K562 (cell line): ENCODE results near the gene DPH2. TPM values are rescaled to one million over a fixed set of nuclear protein-coding genes. Genes with fewer than 3 reads are reported as not detected.

Experiments
- ATAC-seq: fragments of 200-7000 bp; cut with Tn5 transposase; 3 replicates; pipeline ENCODE4 v1.9.1; 2020; ENCODE audit warnings: moderate library complexity
- BruUV-seq: library from RNA; stranded (reverse); fragments of 400-500 nt; replicated peaks from 2 replicates; lab custom pipeline; 2021; lab: Mats Ljungman, UMichigan
- CTCF ChIA-PET: fragments of 300-600 bp; formaldehyde crosslinking; extraction: SDS; loops from one replicate; lab custom pipeline; 2021; ENCODE audit warnings: low intra/inter-chr PET ratio; lab: Yijun Ruan, JAX
- POLR2A ChIA-PET: fragments of 300-600, 350-650 bp; sonication (Branson Sonifier 250); formaldehyde crosslinking; extraction: SDS; loops from one replicate; lab custom pipeline; 2021; ENCODE audit warnings: antibody characterized with exemption, inconsistent platforms; lab: Yijun Ruan, JAX
- DNase-seq, 4 experiments: peaks; one replicate each; pipeline versions ENCODE4 v3.0.0 to v3.0.0-alpha.2; 2011 to 2018; ENCODE audit warnings: low spot score in 3 of 4, mixed read lengths in 3 of 4; ENCODE audit errors: extremely low read depth in 1 of 4
- FAIRE-seq: peaks from 2 replicates; lab custom pipeline; 2011; peaks lifted over from hg19 to GRCh38; lab: Jason Lieb, UNC
- H2AFZ ChIP-seq: 2 replicates; pipeline ENCODE4 v1.6.0; 2011; ENCODE audit warnings: low read depth, low read length, control low read depth, inconsistent platforms
- H3K27ac ChIP-seq: fragments of 200-600 bp; 3 replicates; pipeline ENCODE4 v1.8.0; 2011; ENCODE audit warnings: low read depth, mild to moderate bottlenecking, control low read depth, inconsistent platforms, low read length, moderate library complexity, mixed read lengths; ENCODE audit errors: extremely low read depth
- H3K27me3 ChIP-seq, 2 experiments: fragments of 300-600 bp in 1 of 2; 2 replicates in 1 of 2; 3 replicates in 1 of 2; pipeline versions ENCODE4 v1.6.0 to v1.8.0; 2011; ENCODE audit warnings: inconsistent platforms in 2 of 2, low read length in 2 of 2, mild to moderate bottlenecking in 1 of 2, mixed read lengths in 1 of 2, moderate library complexity in 1 of 2; ENCODE audit not compliant: control insufficient read depth in 2 of 2, insufficient read depth in 2 of 2
- H3K36me3 ChIP-seq: fragments of 300-600 bp; 3 replicates; pipeline ENCODE4 v1.8.0; 2011; ENCODE audit warnings: mild to moderate bottlenecking, low read length, inconsistent platforms; ENCODE audit not compliant: control insufficient read depth, insufficient read depth
- H3K4me1 ChIP-seq, 2 experiments: fragments of 200-600 bp in 1 of 2; replicated peaks in 1 of 2; 2 replicates in 1 of 2; 3 replicates in 1 of 2; pipeline versions ENCODE4 v1.5.1 to v1.8.0; 2011; ENCODE audit warnings: inconsistent platforms in 2 of 2, low read length in 2 of 2, mild to moderate bottlenecking in 1 of 2, mixed read lengths in 1 of 2, moderate library complexity in 1 of 2; ENCODE audit not compliant: control insufficient read depth in 2 of 2, insufficient read depth in 2 of 2
- H3K4me2 ChIP-seq: 2 replicates; pipeline ENCODE4 v1.6.1; 2011; ENCODE audit warnings: low read length, control low read depth, inconsistent platforms, mixed read lengths; ENCODE audit not compliant: insufficient read depth
- H3K4me3 ChIP-seq: fragments of 200-600 bp; sonication (generic), shearing (Covaris generic); 2 replicates; pipeline ENCODE4 v1.5.1; 2016; ENCODE audit warnings: control low read depth, inconsistent platforms
- H3K79me2 ChIP-seq: fragments of 200-600 bp; 3 replicates; pipeline ENCODE4 v1.8.0; 2011; ENCODE audit warnings: low read length, inconsistent platforms; ENCODE audit not compliant: control insufficient read depth, insufficient read depth
- H3K9ac ChIP-seq, 2 experiments: 2 replicates each; pipeline versions ENCODE4 v1.6.0 to v1.6.1; 2011; ENCODE audit warnings: low read depth in 2 of 2, low read length in 2 of 2, control low read depth in 1 of 2, inconsistent platforms in 1 of 2, mild to moderate bottlenecking in 1 of 2, mixed read lengths in 1 of 2; ENCODE audit not compliant: insufficient read depth in 1 of 2
- H3K9me1 ChIP-seq: one replicate; pipeline ENCODE4 v1.6.0; 2011; ENCODE audit warnings: inconsistent platforms, mild to moderate bottlenecking, low read length, moderate library complexity; ENCODE audit not compliant: control insufficient read depth, insufficient read depth
- H3K9me3 ChIP-seq: replicated peaks from 2 replicates; pipeline ENCODE4 v1.5.1; 2011; ENCODE audit warnings: low read depth, low read length, inconsistent platforms; ENCODE audit not compliant: control insufficient read depth, insufficient read depth
- H4K20me1 ChIP-seq: replicated peaks from 2 replicates; pipeline ENCODE4 v1.6.1; 2011; ENCODE audit warnings: low read length, inconsistent platforms, mixed read lengths; ENCODE audit not compliant: control insufficient read depth, insufficient read depth
- JUN ChIP-seq, 2 experiments: sonication (generic) in 1 of 2; formaldehyde crosslinking in 1 of 2; IDR thresholded peaks; 2 replicates each; pipeline versions ENCODE4 v1.6.1 to v1.8.0; 2012 to 2022; ENCODE audit warnings: borderline replicate concordance in 2 of 2, mild to moderate bottlenecking in 2 of 2, improper control_type of control experiment in 1 of 2, low read depth in 1 of 2, low read length in 1 of 2, missing genetic modification reagents in 1 of 2
- POLR2G ChIP-seq: fragments of 200-400 bp; formaldehyde crosslinking; IDR thresholded peaks from 2 replicates; pipeline ENCODE4 v1.6.1; 2017; ENCODE audit warnings: low read depth, mild to moderate bottlenecking, antibody characterized with exemption, low read length, moderate library complexity
- ZNF583 ChIP-seq: fragments of 250-450 bp; sonication (Bioruptor Pico); IDR thresholded peaks from 2 replicates; pipeline ENCODE4 v1.4.0; 2020
- WGBS: fragments of 100-300 bp; shearing (Covaris generic); methylation state at CpG from one replicate; pipeline ENCODE4 v1.1.6; 2016; ENCODE audit warnings: low coverage, mixed read lengths; ENCODE audit not compliant: insufficient coverage; ENCODE audit errors: missing lambda C conversion rate; 5-methylcytosine and 5-hydroxymethylcytosine counted together
- in situ Hi-C: fragments of 300-500 bp; cut with MboI; formaldehyde crosslinking; loops from 4 replicates; pipeline ENCODE4 v1.15.0; 2018; ENCODE audit warnings: inconsistent platforms, mixed read lengths
- intact Hi-C: fragments of 100-400 bp; cut with micrococcal nuclease; formaldehyde crosslinking; loops from 2 replicates; pipeline ENCODE4 v1.14.2; 2022
- polyA plus RNA-seq, 8 experiments: library from polyadenylated mRNA; depleted of rRNA in 4 of 8; stranded (reverse) in 5 of 8; unstranded in 3 of 8; fragments of >200 nt; fragmentation: Nextera tagmentation in 2 of 8; fragmentation: Illumina TruSeq in 1 of 8; extraction: Ambion mirVana in 2 of 8; extraction: Trizol in 1 of 8; gene quantifications; 2 replicates each; pipeline versions ENCODE4 v1.2.1 to v1.2.3, GENCODE V29; 2011 to 2014; ENCODE audit warnings: inconsistent platforms in 1 of 8, missing spikeins in 1 of 8
- total RNA-seq, 7 experiments: library from RNA; depleted of rRNA in 6 of 7; stranded (reverse); fragments of >200 nt in 6 of 7; fragmentation: Illumina TruSeq in 2 of 7; extraction: Trizol in 2 of 7; gene quantifications; 2 replicates each; pipeline versions ENCODE4 v1.2.1 to v1.2.3, GENCODE V29; 2011 to 2021; ENCODE audit warnings: low replicate concordance in 1 of 7

The DPH2 gene
- total and polyA plus RNA-seq, 9 of the 15 experiments (the other 6 are each of a cell fraction or from before 2014, with no cell fraction given) = 17.9 to 94.1 (median 68.1) TPM

DNA sequence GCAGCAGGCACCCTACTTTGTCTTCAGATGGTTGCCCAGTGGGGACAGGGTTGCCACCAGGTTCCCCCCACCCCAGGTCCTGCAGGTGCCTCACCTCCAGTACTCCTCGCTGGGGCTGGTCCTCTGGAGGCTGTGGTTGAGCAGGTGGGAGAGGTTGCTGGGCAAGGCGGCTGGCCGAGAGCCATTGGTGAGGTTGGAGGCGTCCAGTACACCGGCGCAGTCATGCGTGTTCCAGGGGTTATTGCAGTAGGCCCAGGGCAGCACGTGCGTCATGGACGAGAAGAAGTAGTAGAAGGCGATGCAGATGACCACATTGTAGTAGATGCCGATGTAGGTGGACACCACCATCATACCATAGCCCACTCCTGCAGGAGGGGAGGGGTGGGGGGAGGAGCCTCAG is 38.4 kb downstream of the DPH2 start:
- H3K4me3 ChIP-seq = no peak overlapping the region
- in situ Hi-C loops (loop anchor here (5.0 kb wide), 1 partner anchor 34 kb away; no protein-coding TSS in a partner anchor), intact Hi-C loops (no loop called here)
- H3K4me2 ChIP-seq = no peak overlapping the region
- no peaks in the 10 kb centered on the region for H3K27me3 ChIP-seq
- no peak overlapping the region for H3K27ac ChIP-seq
- peaks cover 3% of the 10 kb centered on the region; the same call in 1 of the 3 replicates for H3K36me3 ChIP-seq
- H3K9ac ChIP-seq = no peak overlapping the region; a peak in 1 of 4 replicates
- WGBS = 75% methylated on average over 12 of the region's 12 CpGs
- no peaks in the 10 kb centered on the region for H3K9me1 ChIP-seq
- ChIA-PET CTCF (interaction anchor here (0.7 kb wide), 1 partner anchor 286 kb away, joined by 4 read pairs; no protein-coding TSS in a partner anchor), POLR2A (interaction anchor here (2.6 kb wide), 1 partner anchor 27 kb away, joined by 17 read pairs; no protein-coding TSS in a partner anchor)
- no peaks in the 10 kb centered on the region for H3K79me2 ChIP-seq
- TF ChIP-seq ZNF583 (CRISPR knock-in tag) (no peak), POLR2G (0 out of 2 replicates have a peak, but pooled peaks have one; percentile 34)
- DNase-seq = no peak
- peaks cover 0 to 27% of the 10 kb centered on the region in 2 experiments; a peak in 2 of 5 replicates for H3K4me1 ChIP-seq
- ATAC-seq = no peak
- no peaks in the 10 kb centered on the region for H3K9me3 ChIP-seq
- FAIRE-seq = no peak
- no peak overlapping the region for H2AFZ ChIP-seq
- BruUV-seq = no TSS peak
- no peaks in the 10 kb centered on the region; the same call in 1 of the 2 replicates for H4K20me1 ChIP-seq

GRCh38 chr1:44010935-44011471 is 41.2 kb downstream of the DPH2 start:
- in situ Hi-C loops (no loop called here), intact Hi-C loops (no loop called here)
- H3K4me3 ChIP-seq = no peak overlapping the region
- ATAC-seq (no peak), DNase-seq (no peak), FAIRE-seq (no peak)
- no peak overlapping the region for H3K27ac ChIP-seq
- no peaks in the 10 kb centered on the region; the same call in 1 of the 2 replicates for H4K20me1 ChIP-seq
- H3K36me3 ChIP-seq = no peaks in the 10 kb centered on the region
- no TSS peak for BruUV-seq
- no peaks in the 10 kb centered on the region for H3K27me3 ChIP-seq
- CTCF ChIA-PET = no interaction called here
- no peak overlapping the region for H2AFZ ChIP-seq
- H3K9me3 ChIP-seq = no peaks in the 10 kb centered on the region
- POLR2A ChIA-PET = interaction anchor here (0.6 to 1.4 kb wide), 10 partner anchors 9 to 711 kb away, joined by 3 to 7 read pairs (median 3); no protein-coding TSS in a partner anchor
- peaks cover 6 to 36% of the 10 kb centered on the region in 2 experiments; a peak in 4 of 5 replicates for H3K4me1 ChIP-seq
- H3K4me2 ChIP-seq = no peak overlapping the region
- 82% methylated on average over 10 of the region's 11 CpGs for WGBS
- H3K9ac ChIP-seq = peak overlapping the region in 1 of 2 experiments; percentile 60; a peak in 2 of 4 replicates
- no peaks in the 10 kb centered on the region for H3K79me2 ChIP-seq
- H3K9me1 ChIP-seq = no peaks in the 10 kb centered on the region
- TF ChIP-seq POLR2G (0 out of 2 replicates have a peak, but pooled peaks have one; percentile 26), JUN (IDR thresholded peaks at IDR 0.05; ENCODE audit: borderline replicate concordance, low read depth, low read length) (no peak), JUN (CRISPR knock-in tag; IDR thresholded peaks at IDR 0.05; ENCODE audit: borderline replicate concordance) (no peak)
